Umbilical cord (tissue), 2 donors: Measurements from ENCODE around the gene NFIX. TPM values are rescaled to one million over a fixed set of nuclear protein-coding genes. Genes with fewer than 3 reads are reported as not detected.
"Not testable (repeated sequence)": the region's sequence is repeated elsewhere in the genome, so short reads cannot be mapped to it uniquely, and the experiment has no call there.

Experiments used
- DNase-seq: peaks from one replicate; pipeline ENCODE4 v3.0.0-alpha.2; 2015; ENCODE audit warnings: low spot score
- total RNA-seq: library from RNA; depleted of rRNA; stranded (reverse); fragments of >200 nt; gene quantifications from one replicate; pipeline ENCODE4 v1.2.3, GENCODE V29; 2014; ENCODE audit warnings: low replicate concordance; ENCODE audit not compliant: insufficient read depth

NFIX gene
- total RNA-seq, 1 donor from 2014 or later, result 56.8 TPM

DNA sequence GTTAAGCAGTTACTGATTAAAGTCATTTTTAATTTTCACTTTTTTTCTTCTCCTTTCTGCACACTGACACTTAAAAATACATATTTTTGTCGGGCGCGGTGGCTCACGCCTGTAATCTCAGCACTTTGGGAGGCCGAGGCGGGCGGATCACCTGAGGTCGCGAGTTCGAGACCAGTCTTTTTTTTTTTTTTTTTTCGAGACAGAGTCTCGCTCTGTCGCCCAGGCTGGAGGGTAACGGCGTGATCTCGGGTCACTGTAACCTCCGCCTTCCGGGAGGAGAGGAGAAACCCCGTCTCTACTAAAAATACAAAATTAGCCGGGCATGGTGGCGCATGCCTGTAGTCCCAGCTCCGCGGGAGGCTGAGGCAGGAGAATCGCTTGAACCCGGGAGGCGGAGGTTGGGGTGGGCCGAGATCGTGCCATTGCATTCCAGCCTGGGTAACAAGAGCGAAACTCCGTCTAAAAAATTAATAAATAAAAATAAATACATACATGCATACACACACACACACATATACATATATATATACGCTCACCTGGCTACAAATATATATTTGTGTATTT, 37.8 kb upstream of the NFIX start:
- DNase-seq, result not testable (repeated sequence)

DNA sequence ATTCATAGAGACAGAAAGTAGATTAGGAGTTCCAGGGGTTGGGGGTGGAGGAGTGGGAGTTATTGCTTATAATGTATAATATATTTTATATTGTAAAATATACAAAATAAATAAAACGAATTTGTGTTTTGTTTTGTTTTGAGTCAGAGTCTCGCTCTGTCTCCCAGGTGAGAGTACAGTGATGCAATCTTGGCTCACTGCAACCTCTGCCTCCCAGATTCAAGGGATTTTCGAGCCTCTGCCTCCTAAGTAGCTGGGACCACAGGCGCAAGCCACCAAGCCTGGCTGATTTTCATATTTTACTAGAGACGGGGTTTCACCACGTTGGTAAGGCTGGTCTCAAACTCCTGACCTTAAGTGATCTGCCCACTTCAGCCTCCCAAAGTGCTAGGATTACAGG, 35.8 kb upstream of the NFIX start:
- no peak for DNase-seq

DNA sequence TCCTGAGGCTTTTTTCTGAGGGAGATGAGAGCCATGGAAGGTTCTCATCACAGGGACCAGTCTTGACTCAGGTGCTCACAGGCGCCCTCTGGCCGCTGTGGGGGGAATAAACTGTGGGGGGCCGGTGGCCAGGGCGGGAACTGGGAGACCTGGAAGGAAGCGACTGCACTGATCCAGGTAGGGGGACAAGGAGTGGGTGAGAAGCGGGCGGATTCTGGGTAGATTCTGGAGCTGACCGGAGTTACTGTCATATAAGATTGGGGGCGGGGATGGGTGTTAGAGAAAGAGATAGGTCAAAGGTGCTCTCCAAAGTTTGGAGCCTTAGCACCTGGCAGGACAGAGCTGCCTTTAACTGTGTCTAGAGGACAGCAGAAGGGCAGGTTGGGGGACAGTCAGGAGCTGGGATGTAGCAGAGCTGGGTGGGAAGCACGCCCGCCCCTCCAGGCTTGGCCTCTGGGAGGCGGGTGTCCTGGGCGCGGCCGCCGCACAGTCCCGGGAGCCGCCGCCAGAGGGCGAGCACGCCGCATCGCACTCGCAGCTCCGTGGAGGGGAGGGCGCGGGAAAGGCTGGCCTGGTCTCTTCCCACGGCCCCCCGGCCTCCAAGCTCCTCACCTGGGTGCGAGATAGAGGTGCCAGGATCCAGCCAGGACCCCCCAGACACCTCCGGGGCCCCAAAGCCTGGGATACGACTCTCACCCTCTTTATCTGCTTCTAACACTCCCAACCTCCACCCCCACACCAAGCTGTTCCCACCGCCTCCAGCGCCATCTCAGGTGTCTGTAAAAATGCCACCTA, 30.1 kb upstream of the NFIX start:
- DNase-seq, result peak; percentile 70

DNA sequence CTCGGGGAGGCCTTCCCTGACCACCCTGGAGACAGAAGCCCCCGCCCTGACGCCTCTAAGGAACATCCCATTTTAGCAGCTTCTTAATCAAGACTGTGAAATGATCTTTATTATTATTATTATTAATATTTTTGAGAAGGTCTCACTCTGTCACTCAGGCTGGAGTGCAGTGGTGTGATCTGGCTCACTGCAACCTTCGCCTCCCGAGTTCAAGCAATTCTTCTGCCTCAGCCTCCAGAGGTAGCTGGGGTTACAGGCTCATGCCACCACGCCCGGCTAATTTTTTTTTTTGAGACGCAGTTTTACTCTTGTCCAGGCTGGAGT, 29.5 kb upstream of the NFIX start:
- DNase-seq, result no peak

DNA sequence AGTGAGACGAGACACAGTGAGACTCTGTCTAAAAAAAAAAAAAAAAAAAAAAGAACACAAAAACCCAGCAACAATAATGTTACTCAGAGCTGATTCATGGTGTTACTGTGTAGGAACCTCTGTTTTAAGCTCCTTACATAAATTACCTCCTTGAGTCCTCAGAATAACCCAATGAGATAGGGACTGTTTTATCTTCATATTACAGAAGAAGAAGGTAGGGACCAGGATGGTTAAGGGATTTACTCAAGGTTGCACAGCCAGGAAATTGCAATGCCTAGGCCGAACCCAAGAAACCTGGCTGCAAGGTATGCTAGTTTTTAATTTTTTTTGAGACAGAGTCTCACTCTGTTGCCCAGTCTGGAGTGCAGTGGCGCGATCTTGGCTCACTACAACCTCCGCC, 27.4 kb upstream of the NFIX start:
- DNase-seq, result no peak

DNA sequence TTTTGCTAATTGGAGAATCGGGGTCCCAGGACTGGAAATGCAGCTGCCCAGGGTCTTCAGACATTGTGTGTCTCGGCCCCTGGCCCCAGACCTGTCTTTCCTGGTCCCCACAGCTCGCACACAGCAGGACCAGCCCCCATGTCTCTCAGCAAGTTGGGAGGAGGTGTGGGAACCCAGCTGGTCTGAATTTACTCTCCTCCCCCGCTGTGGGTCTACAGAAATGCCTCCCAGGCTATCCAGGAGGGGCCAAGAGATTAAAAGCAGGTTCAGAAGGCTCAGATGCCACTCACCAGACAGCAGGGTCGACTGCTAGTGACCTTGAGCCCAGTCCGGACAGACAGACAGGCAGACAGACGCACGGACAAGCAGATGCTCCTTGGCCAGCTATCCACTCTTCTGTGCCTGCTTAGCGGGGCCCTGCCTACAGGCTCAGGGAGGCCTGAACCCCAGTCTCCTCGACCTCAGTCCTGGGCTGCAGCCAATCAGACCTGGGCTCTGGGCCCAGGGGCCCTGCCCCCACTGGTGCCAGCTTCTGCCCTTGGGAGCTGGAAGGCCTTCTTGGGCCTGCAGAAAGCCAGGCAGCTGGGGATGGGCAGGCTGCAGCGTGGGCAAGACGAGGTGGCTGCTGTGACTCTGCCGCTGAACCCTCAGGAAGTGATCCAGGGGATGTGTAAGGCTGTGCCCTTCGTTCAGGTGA, 25.8 kb upstream of the NFIX start, which contains the start of gene DAND5:
DAND5 (plus strand) TSS at position 285 of the 697 bp plus-strand sequence; CDS start at position 370, 85 bp downstream.
- no peak for DNase-seq

DNA sequence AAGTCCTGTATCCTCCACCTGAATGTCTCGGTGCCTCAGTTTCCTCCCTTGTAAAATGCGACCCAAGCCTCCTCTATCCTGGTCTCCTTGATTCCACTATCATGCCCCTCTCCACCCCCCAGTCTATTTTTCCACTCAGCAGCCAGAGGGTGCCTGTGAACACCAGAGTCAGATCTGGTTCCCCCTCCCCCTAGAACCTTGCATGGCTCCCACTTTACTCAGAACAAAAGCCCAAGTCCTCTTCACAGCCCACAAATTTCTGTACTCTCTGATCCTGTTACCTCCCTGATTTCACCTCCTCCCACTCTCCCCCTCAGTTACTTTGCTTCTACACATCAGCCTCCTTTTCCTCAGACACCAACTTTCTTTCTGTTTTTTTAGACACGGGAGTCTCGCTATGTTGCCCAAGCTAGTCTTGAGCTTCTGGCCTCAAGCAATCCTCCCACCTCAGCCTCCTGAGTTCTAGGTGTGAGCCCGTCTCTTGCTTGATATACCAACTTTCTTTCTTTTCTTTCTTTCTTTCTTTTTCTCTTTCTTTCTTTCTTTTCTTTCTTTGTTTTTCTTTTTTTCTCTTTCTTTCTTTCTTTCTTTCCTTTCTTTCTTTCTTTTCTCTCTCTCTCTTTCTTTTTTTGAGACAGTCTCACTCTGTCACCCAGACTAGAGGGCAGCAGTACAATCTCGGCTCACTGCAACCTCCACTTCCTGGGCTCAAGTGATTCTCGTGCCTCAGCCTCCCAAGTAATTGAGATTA, 25.0 kb upstream of the NFIX start:
- no peak for DNase-seq

DNA sequence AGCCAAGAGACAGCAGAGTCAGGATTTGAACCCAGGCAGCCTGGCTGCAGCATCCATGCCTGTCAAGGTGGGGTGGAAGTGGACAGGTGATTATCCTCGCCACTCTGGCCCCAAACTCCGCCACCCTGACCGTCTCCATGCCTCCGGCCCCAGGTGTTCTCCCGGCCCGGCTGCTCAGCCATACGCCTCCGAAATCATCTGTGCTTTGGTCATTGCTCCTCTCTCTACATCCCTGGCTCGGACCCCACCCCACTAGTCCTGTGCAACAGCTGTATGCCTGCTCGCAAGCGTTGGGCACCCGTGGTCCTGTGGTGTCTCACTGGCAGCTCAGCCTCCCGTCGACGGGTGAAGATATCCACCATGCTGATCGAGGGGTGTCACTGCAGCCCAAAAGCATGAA, 22.0 kb upstream of the NFIX start:
- DNase-seq, result no peak

DNA sequence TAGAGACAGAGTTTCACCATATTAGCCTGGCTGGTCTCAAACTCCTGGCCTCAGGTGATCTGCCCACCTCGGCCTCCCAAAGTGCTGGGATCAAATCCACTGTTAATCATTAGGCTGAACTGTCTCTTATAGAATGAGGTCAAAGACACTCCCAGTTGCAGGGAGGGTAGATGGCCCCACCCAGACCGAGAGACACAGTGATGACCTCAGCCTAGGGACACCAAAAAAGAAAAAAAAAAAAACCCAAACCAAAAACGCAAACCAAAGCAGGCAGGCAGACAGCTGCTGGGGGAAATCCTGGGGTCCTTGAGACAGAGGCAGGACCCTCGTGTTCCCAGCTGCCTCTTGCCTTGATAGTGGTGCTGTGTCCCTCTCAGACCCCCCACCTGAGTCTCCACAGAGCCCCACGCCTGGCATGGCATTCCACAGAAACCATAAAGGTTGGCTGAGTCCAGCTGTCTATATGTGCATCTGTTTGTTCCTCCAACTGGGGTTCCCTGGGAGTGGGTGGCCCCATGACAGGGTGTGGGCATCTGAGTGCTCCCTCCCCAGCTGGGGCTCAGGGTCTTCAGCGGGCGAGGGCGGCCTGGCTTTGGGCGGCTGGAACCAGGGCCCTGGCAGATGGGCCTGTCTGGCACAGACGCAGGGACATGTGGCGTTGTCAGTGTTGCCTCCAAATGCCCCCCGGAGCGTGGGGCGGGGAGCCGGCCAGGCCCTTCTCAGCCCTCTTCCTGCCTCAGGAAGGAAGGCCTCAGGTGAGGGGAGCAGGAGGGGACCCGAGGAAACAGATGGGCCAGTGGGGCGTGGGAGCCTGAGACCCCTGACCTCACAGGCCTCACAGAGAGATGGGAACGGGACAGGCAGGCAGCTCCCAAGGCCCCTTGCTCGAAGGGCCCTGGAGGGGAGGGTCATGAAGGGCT, 20.7 kb upstream of the NFIX start:
- DNase-seq, result no peak

DNA sequence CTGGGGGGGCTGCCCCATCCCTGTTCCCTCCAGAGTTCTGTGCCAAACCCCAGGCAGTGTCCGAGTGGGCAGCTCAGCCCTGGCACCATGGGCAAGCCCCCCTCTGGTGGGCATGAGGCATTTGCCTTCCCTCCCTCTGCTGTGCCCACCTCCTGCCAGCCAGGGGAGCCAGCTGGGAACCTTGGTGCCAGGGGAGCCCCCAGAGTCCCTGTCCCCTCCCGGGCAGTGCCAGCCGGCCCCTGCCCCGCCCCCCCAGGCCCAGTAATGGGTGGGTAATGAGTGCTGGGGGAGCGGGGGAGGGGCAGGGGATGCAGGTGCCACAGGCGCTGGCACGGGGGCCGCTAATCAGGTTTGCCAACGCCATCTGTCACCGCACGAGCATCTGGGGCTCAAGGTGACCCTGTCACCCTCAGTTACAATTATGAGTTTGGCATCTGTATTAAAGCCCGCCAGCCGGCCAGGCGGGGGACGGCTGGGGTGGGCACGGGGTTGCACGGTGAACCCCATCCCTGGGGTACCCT, 20.0 kb upstream of the NFIX start:
- DNase-seq, result no peak

DNA sequence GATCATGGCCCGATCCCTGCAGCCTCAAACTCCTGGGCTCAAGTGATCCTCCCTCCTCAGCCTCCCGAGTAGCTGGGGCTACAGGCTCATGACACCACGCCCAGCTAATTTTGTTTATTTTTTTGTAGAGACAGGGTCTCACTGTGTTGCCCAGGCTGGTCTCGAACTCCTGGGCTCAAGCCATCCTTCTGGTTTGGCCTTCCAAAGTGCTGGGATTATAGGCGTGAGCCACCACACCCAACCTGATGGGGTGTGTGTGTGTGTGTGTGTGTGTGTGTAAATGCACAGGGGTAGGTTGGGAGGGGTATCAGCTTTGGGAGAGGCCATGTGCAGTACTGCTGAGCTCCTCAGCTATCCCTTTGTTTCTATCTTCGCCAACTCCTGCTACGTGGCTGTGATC, 19.2 kb upstream of the NFIX start:
- DNase-seq, result not testable (repeated sequence)

DNA sequence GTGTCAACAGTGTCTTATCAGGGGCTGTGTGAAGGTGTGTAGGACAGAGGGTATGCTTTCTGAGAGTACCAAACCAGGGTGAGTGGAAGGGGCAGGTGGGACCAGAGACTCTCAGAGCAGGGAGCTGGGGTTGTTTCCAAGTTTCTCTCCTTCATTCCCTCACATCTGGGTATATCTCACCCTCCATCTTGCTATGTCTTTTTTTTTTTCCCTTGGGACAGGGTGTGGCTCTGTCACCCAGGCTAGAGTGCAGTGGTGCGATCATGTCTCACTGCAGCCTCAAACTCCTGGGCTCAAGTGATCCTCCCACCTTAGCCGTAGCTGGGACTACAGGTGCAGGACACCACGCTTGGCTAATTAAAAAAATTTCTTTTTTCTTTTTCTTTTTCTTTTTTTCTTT, 15.3 kb upstream of the NFIX start:
- no peak for DNase-seq

DNA sequence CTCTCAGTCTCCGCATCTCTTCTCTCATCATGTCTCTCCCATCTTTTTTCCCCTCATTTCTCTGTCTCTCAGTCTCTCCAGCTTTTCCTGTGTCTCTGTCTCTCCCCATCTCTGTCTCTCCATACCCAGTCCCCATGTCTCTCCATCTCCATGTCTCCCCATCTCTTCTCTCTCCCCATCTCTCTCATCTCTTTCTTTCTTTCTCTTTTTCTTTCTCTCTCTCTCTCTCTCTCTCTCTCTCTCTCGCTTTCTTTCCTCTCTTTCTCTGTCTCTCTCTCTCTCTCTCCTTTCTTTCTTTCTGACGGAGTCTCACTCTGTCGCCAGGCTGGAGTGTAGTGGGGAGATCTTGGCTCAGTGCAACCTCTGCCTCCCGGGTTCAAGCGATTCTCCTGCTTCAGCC, 12.6 kb upstream of the NFIX start:
- DNase-seq, result no peak

DNA sequence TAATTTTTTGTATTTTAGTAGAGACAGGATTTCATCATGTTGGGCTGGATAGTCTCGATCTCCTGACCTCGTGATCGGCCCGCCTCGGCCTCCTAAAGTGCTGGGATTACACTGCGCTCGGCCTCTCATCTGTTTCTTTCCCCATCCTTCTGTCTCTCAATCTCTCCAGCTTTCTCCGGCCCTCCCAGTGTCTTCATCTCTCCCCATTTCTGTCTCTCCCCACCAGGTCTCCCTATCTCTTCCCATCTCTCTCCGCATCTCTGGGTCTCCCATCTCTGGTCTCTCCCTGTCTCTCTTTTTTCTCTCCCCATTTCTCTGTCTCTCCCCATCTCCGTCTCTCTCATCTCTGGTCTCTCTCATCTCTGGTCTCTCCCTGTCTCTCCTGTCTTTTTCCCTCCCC, 12.2 kb upstream of the NFIX start:
- DNase-seq, result no peak

DNA sequence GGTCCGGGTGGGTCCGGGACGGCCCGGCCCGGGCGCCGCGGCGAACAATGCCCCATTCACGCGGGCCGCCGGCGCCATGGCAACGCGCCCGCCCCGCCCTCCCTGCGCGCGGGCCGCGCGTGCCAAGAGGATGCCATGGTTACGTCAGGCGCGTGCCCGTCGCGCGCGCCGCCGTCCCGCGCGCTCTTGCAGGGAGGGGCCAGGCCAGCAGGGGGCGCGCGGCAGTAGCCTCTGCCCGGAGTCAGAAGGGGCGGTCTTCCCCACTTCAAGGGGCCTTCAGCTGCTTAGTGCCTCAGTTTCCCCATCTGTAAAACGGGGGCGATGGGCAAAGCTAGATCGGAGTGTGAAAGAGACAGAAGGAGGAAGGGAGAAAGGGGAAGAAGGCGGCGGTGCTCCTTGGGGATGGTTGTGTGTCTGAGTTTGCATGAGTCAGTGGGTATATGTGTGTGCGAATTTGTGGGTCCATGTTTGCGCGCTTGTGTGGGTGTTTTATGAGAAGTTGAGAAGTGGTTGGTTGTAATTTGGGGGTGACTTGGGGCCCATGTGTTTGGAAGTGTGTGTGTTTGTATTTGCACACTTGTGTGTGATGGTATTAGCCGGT, 11.6 kb upstream of the NFIX start:
- DNase-seq, result peak; percentile 73

DNA sequence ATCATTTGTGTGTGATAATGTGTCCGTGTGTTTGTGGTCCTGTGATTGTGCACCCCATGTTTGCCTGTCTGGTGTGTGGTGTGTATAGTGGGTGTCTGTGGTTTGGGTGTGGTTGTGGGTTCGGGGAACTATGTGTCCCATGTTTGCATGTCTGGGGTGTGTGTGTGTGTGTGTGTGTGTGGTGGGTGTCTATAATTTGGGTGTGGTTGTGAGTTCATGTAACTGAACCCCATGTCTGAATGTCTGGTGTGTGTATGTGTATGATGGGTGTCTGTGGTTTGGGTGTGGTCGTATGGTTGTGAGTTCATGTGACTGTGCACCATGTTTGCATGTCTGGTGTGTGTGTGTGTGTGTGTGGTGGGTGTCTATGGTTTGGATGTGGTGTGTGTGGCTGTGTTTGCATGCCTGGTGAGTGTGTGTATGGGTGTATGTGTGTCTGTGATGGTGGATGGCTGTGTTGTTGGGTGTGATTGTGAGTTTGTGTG, 11.1 kb upstream of the NFIX start:
- no peak for DNase-seq

DNA sequence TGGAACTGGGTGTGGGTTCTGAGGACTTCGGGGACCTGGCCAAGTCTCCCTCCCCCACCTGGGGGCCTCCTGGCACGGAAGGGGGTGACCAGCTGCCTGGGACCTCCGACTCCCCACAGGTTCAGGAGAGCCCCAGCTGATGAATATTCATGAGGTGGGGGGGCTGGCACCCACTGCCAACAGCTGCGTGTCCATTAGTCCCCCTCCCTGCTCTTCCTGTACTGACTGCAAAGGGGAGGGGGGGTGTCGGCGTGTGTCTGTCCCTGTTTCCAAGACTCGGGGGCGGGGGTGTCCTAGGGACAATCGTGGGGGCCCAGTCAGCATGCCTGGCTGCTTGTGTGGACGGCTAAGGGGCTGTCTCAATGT, 10.6 kb upstream of the NFIX start:
- DNase-seq, result no peak

DNA sequence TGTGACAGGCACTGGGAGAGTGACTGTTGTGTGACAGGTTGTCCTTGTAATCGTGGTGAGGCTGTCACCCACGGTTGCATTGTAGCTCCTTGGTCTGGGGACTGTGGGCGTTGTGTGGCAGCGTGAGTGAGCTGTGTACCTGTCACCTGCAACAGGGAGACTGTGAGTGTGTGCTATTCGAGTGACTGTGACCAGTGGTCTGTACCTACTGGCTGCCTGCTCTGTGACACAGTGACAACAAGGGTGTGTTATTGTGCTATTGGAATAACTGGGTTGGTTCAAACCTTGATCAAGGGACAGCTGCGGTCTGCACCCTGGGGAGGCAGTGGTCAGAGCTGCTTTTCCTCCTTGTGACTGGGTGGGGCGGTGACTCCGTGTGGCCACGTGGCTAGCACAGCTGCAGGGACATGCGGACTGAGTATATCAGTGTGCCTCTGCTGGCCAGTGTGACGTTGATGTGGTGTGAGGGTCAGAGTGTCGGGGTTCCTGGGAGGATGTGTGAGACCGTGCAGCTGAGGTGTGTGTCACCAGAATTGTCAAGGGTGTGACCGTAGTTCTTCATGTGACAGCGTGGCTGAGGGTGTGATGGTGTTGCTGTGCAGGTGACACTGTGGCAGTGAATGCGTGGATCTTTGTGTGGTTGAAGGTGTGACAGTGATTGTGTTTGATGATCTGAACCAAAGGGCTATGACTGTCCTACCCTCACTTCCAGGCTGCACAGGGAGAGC, 10.1 kb upstream of the NFIX start:
- DNase-seq, result no peak

DNA sequence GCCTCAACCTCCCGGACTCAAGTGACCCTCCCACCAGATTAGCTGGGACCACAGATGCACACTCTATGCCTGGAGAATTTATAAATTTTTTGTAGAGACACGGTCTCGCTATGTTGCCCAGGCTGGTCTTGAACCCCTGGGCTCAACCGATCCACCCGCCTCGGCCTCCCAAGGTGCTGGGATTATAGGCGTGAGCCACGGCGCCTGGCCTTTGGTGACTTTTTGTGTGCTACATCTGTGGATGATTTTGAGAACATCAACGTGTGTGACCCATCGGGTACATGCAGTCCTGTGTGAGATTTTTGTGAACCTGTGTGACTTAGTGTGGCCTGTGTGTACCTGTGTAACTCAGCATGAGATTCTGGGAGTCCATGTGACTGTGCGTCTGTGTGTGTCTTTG, 8.5 kb upstream of the NFIX start:
- no peak for DNase-seq

DNA sequence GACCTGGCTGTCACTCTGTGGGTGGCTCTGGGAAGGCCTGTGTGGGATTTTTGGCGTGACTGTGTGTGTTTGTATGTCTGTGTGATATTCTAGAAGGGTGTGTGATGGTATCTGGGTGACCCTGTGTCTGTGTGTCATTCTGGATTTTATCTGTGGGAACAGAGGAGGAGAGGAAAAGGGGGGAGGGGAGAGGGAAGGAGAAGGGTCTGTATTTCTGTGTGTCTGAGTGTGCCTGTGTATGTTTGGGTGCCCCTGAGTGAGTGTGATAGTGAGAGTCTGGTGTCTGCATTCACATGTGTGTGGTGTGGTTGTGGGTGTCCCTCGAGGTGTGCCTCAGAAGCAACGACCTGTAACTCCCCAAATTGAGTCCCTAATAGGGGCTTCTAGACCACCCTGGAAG, 8.1 kb upstream of the NFIX start:
- DNase-seq, result no peak
